Naive thymus-derived CD4-positive, alpha-beta T cell (primary cell): ENCODE measurements around the gene RAB7A. TPM values are rescaled to one million over a fixed set of nuclear protein-coding genes. Genes with fewer than 3 reads are reported as not detected.
A peak's percentile ranks its signal among the peaks of the same experiment; 100 is the strongest.
"Not testable (repeated sequence)": the region's sequence is repeated elsewhere in the genome, so short reads cannot be mapped to it uniquely, and the experiment has no call there.

ENCODE experiments used
- ATAC-seq: fragments of 150-1000 bp; cut with Tn5 transposase; 2 replicates; pipeline ENCODE4 v1.10.0; 2021; ENCODE audit warnings: mild to moderate bottlenecking, moderate library complexity
- CTCF ChIA-PET: fragments of 350-600 bp; sonication (Branson Sonifier 250); formaldehyde crosslinking; loops from one replicate; lab custom pipeline; 2021; ENCODE audit warnings: antibody characterized with exemption; lab: Charles Lee
- POLR2A ChIA-PET: fragments of 350-600 bp; sonication (Branson Sonifier 250); formaldehyde crosslinking; loops from one replicate; lab custom pipeline; 2021; ENCODE audit warnings: antibody characterized with exemption, inconsistent platforms; lab: Charles Lee
- DNase-seq, 9 donors: peaks; one replicate each; pipeline versions ENCODE4 v3.0.0 to v3.0.0-alpha.2; 2020 to 2022; ENCODE audit warnings: mixed read lengths in 1 of 9
- H3K27ac ChIP-seq: one replicate; pipeline ENCODE4 v1.7.0; 2013; ENCODE audit warnings: mild to moderate bottlenecking, low read depth, low read length, moderate library complexity
- H3K27me3 ChIP-seq, 2 donors: one replicate each; pipeline ENCODE4 v1.7.0; 2013; ENCODE audit warnings: low read length in 2 of 2, mild to moderate bottlenecking in 2 of 2, moderate library complexity in 2 of 2; ENCODE audit not compliant: control insufficient read depth in 2 of 2, insufficient read depth in 2 of 2
- H3K36me3 ChIP-seq, 3 experiments: 1 replicate in 2 of 3; 2 replicates in 1 of 3; pipeline ENCODE4 v1.7.0; 2013; ENCODE audit warnings: low read length in 3 of 3, mild to moderate bottlenecking in 3 of 3, moderate library complexity in 1 of 3; ENCODE audit not compliant: insufficient read depth in 3 of 3, control insufficient read depth in 2 of 3
- H3K4me1 ChIP-seq, 2 donors: one replicate each; pipeline ENCODE4 v1.7.0; 2013; ENCODE audit warnings: low read length in 2 of 2, mild to moderate bottlenecking in 2 of 2, moderate library complexity in 1 of 2; ENCODE audit not compliant: control insufficient read depth in 2 of 2, insufficient read depth in 2 of 2
- H3K4me3 ChIP-seq: 2 replicates; pipeline ENCODE4 v1.7.0; 2013; ENCODE audit warnings: mild to moderate bottlenecking, low read length
- H3K9me3 ChIP-seq, 3 experiments: 1 replicate in 2 of 3; 2 replicates in 1 of 3; pipeline ENCODE4 v1.7.0; 2013; ENCODE audit warnings: low read length in 3 of 3; ENCODE audit not compliant: control insufficient read depth in 2 of 3
- H3K27ac Mint-ChIP-seq, 9 donors: one replicate each; pipeline ENCODE4 v1.8.0; 2020 to 2022; ENCODE audit warnings: mixed read lengths in 9 of 9, mild to moderate bottlenecking in 8 of 9, moderate library complexity in 5 of 9, inconsistent platforms in 2 of 9
- H3K27me3 Mint-ChIP-seq, 5 donors: one replicate each; pipeline ENCODE4 v1.8.0; 2021 to 2022; ENCODE audit warnings: mixed read lengths in 5 of 5, mild to moderate bottlenecking in 1 of 5
- H3K36me3 Mint-ChIP-seq, 5 donors: one replicate each; pipeline ENCODE4 v1.8.0; 2020 to 2022; ENCODE audit warnings: mixed read lengths in 5 of 5, mild to moderate bottlenecking in 3 of 5, inconsistent platforms in 1 of 5
- H3K4me1 Mint-ChIP-seq, 7 donors: one replicate each; pipeline ENCODE4 v1.8.0; 2020 to 2022; ENCODE audit warnings: mixed read lengths in 7 of 7, mild to moderate bottlenecking in 3 of 7, inconsistent platforms in 1 of 7
- H3K4me3 Mint-ChIP-seq, 10 donors: one replicate each; pipeline ENCODE4 v1.8.0; 2020 to 2022; ENCODE audit warnings: mild to moderate bottlenecking in 10 of 10, mixed read lengths in 10 of 10, moderate library complexity in 6 of 10, inconsistent platforms in 2 of 10
- H3K9me3 Mint-ChIP-seq, 11 donors: one replicate each; pipeline ENCODE4 v1.8.0; 2020 to 2022; ENCODE audit warnings: mixed read lengths in 11 of 11, mild to moderate bottlenecking in 4 of 11, inconsistent platforms in 1 of 11, moderate library complexity in 1 of 11
- intact Hi-C, 2 donors: fragments of 100-400 bp; cut with micrococcal nuclease; formaldehyde crosslinking; loops; one replicate each; pipeline ENCODE4 v1.15.1; 2023
- polyA plus RNA-seq, 2 donors: library from polyadenylated mRNA; unstranded; fragments of 300-500 nt; fragmentation: Illumina TruSeq; gene quantifications; one replicate each; pipeline ENCODE4 v1.2.3, GENCODE V29; 2021
- total RNA-seq, 6 experiments: library from RNA in 5 of 6; stranded (reverse) in 5 of 6; gene quantifications; 1 replicate in 5 of 6; 2 replicates in 1 of 6; pipeline ENCODE4 v1.2.3 and lab custom pipeline; 2021 to 2026

The RAB7A gene
- total and polyA plus RNA-seq, 7 experiments from 2014 or later = 124 to 249 (median 175) TPM

- H3K9me3 Mint-ChIP-seq, H3K27me3 ChIP-seq, H3K9me3 ChIP-seq, ATAC-seq, H3K36me3 ChIP-seq, H3K27ac ChIP-seq, CTCF ChIA-PET, DNase-seq, H3K27me3 Mint-ChIP-seq, H3K4me3 ChIP-seq: not testable (repeated sequence)
- H3K4me1 Mint-ChIP-seq = peaks cover 62 to 86% (median 80%) of the 10 kb centered on the region in 7 donors
- H3K4me3 Mint-ChIP-seq = peak overlapping the region; percentile 25 to 98 (median 96)
- H3K4me1 ChIP-seq = peaks cover 40 to 55% of the 10 kb centered on the region in 2 donors
- intact Hi-C loops = loop anchor here (5.0 to 10.0 kb wide), 4 partner anchors 396 to 1164 kb away; partner anchors contain the start of genes HMCES (in 1 of the 2), RAB43 (in 1 of the 2), SEC61A1 (in 1 of the 2) and TMCC1 (in 1 of the 2)
- peak overlapping the region in 3 of 9 donors; percentile 20 to 48 (median 37) for H3K27ac Mint-ChIP-seq
- POLR2A ChIA-PET = interaction anchor here (0.7 to 6.1 kb wide), 3 partner anchors 48 to 146 kb away, joined by 3 to 75 read pairs (median 16); no protein-coding TSS in a partner anchor
- peaks cover 0 to 20% (median 5%) of the 10 kb centered on the region in 5 donors for H3K36me3 Mint-ChIP-seq
Observed at GRCh38 chr3:128728521-128728920, 2.5 kb downstream of the RAB7A start.

GRCh38 chr3:128730471-128730870 is 4.5 kb downstream of the RAB7A start:
- H3K36me3 ChIP-seq = peaks cover 0 to 7% (median 0%) of the 10 kb centered on the region in 3 experiments

GRCh38 chr3:128734523-128735189 is 8.7 kb downstream of the RAB7A start:
- Mint-ChIP-seq H3K27ac (peak overlapping the region in 8 of 9 donors; percentile 2 to 78 (median 64)), H3K4me1 (peaks cover 52 to 81% (median 68%) of the 10 kb centered on the region in 7 donors), H3K4me3 (peak overlapping the region in 8 of 10 donors; percentile 0 to 55 (median 31)), H3K27me3 (no peaks in the 10 kb centered on the region), H3K9me3 (no peaks in the 10 kb centered on the region), H3K36me3 (peaks cover 5 to 20% (median 18%) of the 10 kb centered on the region in 5 donors)
- POLR2A ChIA-PET = interaction anchor here (0.5 to 1.0 kb wide), 3 partner anchors 7 to 465 kb away, joined by 3 to 4 read pairs (median 3); no protein-coding TSS in a partner anchor
- Histone ChIP-seq H3K27ac (no peak overlapping the region), H3K4me1 (peaks cover 33 to 57% of the 10 kb centered on the region in 2 donors), H3K27me3 (no peaks in the 10 kb centered on the region), H3K9me3 (no peaks in the 10 kb centered on the region), H3K4me3 (no peak overlapping the region), H3K36me3 (no peaks in the 10 kb centered on the region)
- DNase-seq (no peak), ATAC-seq (no peak)
- intact Hi-C loops = no loop called here
- CTCF ChIA-PET = interaction anchor here (0.7 kb wide), 1 partner anchor 8 kb away, joined by 3 read pairs; no protein-coding TSS in a partner anchor

More at GRCh38 chr3:128730471-128730870, 4.5 kb downstream of the RAB7A start:
- no peaks in the 10 kb centered on the region for H3K27me3 ChIP-seq
- peaks cover 52 to 66% of the 10 kb centered on the region in 2 donors for H3K4me1 ChIP-seq
- peaks cover 68 to 91% (median 82%) of the 10 kb centered on the region in 7 donors for H3K4me1 Mint-ChIP-seq
- H3K9me3 Mint-ChIP-seq = peaks cover 0 to 3% (median 0%) of the 10 kb centered on the region in 11 donors
- CTCF ChIA-PET = interaction anchor here (1.5 kb wide), 1 partner anchor 50 kb away, joined by 4 read pairs; no protein-coding TSS in a partner anchor
- H3K9me3 ChIP-seq = no peaks in the 10 kb centered on the region
- peaks cover 0 to 22% (median 4%) of the 10 kb centered on the region in 5 donors for H3K36me3 Mint-ChIP-seq
- no peak for DNase-seq
- peaks cover 0 to 2% (median 0%) of the 10 kb centered on the region in 5 donors for H3K27me3 Mint-ChIP-seq
- H3K27ac Mint-ChIP-seq = peak overlapping the region in 8 of 9 donors; percentile 5 to 72 (median 38)
- intact Hi-C loops = no loop called here
- no peak overlapping the region for H3K27ac ChIP-seq
- no peak for ATAC-seq
- POLR2A ChIA-PET = interaction anchor here (1.1 to 1.5 kb wide), 2 partner anchors 14 to 55 kb away, joined by 3 read pairs; no protein-coding TSS in a partner anchor
- no peak overlapping the region for H3K4me3 ChIP-seq
- peak overlapping the region; percentile 17 to 97 (median 68) for H3K4me3 Mint-ChIP-seq

DNA sequence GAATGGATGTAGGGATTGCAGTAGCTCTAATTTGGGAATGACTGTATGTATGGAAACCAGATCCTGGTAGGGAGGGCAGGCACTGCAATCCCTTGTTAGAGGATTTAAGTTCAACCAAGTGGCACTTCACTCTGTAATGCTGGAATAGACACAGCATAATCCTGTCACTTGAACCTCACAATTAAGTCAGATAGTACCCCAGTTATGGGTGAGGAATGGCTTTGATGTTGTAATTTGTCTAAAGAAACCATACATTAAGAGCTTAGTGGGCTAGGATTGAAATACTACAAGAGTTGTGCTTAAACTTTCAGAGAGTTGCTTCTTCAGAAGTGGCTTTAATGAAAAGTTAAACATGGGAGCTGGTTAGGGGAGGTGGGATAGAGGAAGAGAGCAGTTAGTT is 9.3 kb downstream of the RAB7A start:
- Mint-ChIP-seq H3K27ac (peak overlapping the region in 8 of 9 donors; percentile 2 to 78 (median 64)), H3K4me1 (peaks cover 47 to 79% (median 63%) of the 10 kb centered on the region in 7 donors), H3K27me3 (no peaks in the 10 kb centered on the region), H3K36me3 (peaks cover 5 to 20% (median 18%) of the 10 kb centered on the region in 5 donors), H3K4me3 (peak overlapping the region in 9 of 10 donors; percentile 1 to 60 (median 28)), H3K9me3 (no peaks in the 10 kb centered on the region)
- ATAC-seq (no peak), DNase-seq (no peak)
- Histone ChIP-seq H3K36me3 (no peaks in the 10 kb centered on the region), H3K9me3 (no peaks in the 10 kb centered on the region), H3K4me1 (peaks cover 29 to 56% of the 10 kb centered on the region in 2 donors), H3K27ac (no peak overlapping the region), H3K4me3 (no peak overlapping the region), H3K27me3 (no peaks in the 10 kb centered on the region)
- CTCF ChIA-PET = interaction anchor here (0.9 kb wide), 1 partner anchor 60 kb away, joined by 4 read pairs; no protein-coding TSS in a partner anchor
- intact Hi-C loops = no loop called here
- POLR2A ChIA-PET = interaction anchor here (0.5 to 1.0 kb wide), 4 partner anchors 8 to 464 kb away, joined by 3 to 7 read pairs (median 4); no protein-coding TSS in a partner anchor

DNA sequence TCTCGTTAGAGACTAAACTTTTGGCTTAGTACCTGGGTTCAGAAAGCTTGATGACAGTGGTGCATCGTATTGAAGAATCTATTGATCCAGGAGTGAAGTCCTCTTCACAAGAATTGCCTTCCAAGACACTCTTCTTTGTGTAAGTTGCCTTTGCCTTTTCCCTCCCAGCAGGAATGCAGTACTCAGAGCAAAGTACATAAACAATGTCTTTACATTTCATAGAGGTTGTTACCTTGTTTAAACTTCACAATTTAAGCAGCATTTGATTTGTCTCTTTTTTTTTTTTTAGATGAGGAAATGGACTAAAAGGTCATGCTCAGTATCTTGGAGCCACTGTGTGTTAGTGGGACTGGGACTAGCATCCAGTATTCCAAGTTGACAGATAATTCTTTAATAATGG is 9.9 kb downstream of the RAB7A start:
- intact Hi-C loops = no loop called here
- no peak overlapping the region for H3K4me3 ChIP-seq
- ATAC-seq = no peak
- Mint-ChIP-seq H3K4me3 (peak overlapping the region in 5 of 10 donors; percentile 19 to 55 (median 28)), H3K27ac (peak overlapping the region in 6 of 9 donors; percentile 2 to 78 (median 64)), H3K9me3 (no peaks in the 10 kb centered on the region), H3K27me3 (no peaks in the 10 kb centered on the region), H3K4me1 (peaks cover 43 to 79% (median 63%) of the 10 kb centered on the region in 7 donors), H3K36me3 (peaks cover 5 to 20% (median 18%) of the 10 kb centered on the region in 5 donors)
- no peaks in the 10 kb centered on the region for H3K27me3 ChIP-seq
- POLR2A ChIA-PET = interaction anchor here (0.6 to 1.0 kb wide), 2 partner anchors 9 to 28 kb away, joined by 4 to 7 read pairs; no protein-coding TSS in a partner anchor
- H3K36me3 ChIP-seq = no peaks in the 10 kb centered on the region
- no peak for DNase-seq
- no peaks in the 10 kb centered on the region for H3K9me3 ChIP-seq
- H3K27ac ChIP-seq = no peak overlapping the region
- peaks cover 25 to 50% of the 10 kb centered on the region in 2 donors for H3K4me1 ChIP-seq
- CTCF ChIA-PET = interaction anchor here (0.9 kb wide), 1 partner anchor 59 kb away, joined by 4 read pairs; no protein-coding TSS in a partner anchor

DNA sequence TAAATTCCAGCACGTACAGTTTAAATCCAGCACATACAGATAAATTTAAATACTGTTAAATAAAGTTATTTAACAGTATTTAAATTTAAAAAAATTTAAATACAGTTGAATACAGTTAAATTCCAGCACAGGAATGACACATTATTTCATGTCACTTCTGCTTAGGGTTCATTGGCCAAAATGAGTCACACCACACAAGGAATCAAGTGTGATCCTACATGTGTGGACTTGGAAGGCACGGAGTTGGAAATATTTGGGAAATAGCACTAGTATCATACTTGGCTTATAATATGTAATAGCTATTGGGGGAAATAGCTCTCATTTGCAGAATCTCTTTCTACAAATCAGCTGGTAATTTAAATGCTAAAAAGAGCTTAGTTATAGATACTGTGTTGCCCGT is 10.6 kb downstream of the RAB7A start:
- Histone ChIP-seq H3K36me3 (peaks cover 0 to 2% (median 0%) of the 10 kb centered on the region in 3 experiments), H3K27me3 (no peaks in the 10 kb centered on the region), H3K9me3 (no peaks in the 10 kb centered on the region), H3K27ac (no peak overlapping the region), H3K4me1 (peaks cover 25 to 45% of the 10 kb centered on the region in 2 donors), H3K4me3 (no peak overlapping the region)
- Mint-ChIP-seq H3K27ac (peak overlapping the region in 1 of 9 donors; percentile 68), H3K4me3 (no peak overlapping the region), H3K27me3 (no peaks in the 10 kb centered on the region), H3K4me1 (peaks cover 36 to 77% (median 65%) of the 10 kb centered on the region in 7 donors), H3K9me3 (no peaks in the 10 kb centered on the region), H3K36me3 (peaks cover 5 to 25% (median 25%) of the 10 kb centered on the region in 5 donors)
- intact Hi-C loops = no loop called here
- CTCF ChIA-PET = interaction anchor here (0.7 kb wide), 1 partner anchor 16 kb away, joined by 3 read pairs; no protein-coding TSS in a partner anchor
- DNase-seq (no peak), ATAC-seq (no peak)
- POLR2A ChIA-PET = no interaction called here
